Transverse colon (tissue), 4 donors: ENCODE data around the gene IFT80.

Experiments used
- CTCF ChIP-seq, 5 experiments: fragments of 200-600 bp in 3 of 5; fragments of 450-650 bp in 2 of 5; sonication (generic) in 3 of 5; IDR thresholded peaks; 1 replicate in 2 of 5; 2 replicates in 3 of 5; pipeline ENCODE4 v1.5.1; 2016 to 2017; ENCODE audit warnings: antibody characterized with exemption in 5 of 5, inconsistent platforms in 3 of 5, mild to moderate bottlenecking in 2 of 5, moderate library complexity in 1 of 5
- EP300 ChIP-seq: sonication (generic); formaldehyde crosslinking; IDR thresholded peaks from one replicate; pipeline ENCODE4 v1.6.1; 2017; ENCODE audit warnings: antibody characterized with exemption, low read depth
- POLR2A ChIP-seq: fragments of 450-650 bp; IDR thresholded peaks from one replicate; pipeline ENCODE4 v1.6.1; 2016; ENCODE audit warnings: antibody characterized with exemption, mild to moderate bottlenecking, moderate library complexity
- POLR2AphosphoS5 ChIP-seq, 3 donors: sonication (generic); formaldehyde crosslinking; IDR thresholded peaks; one replicate each; pipeline ENCODE4 v1.6.1; 2016; ENCODE audit warnings: antibody characterized with exemption in 3 of 3

GRCh38 chr3:160232014-160232413 is 167.0 kb downstream of the IFT80 start:
- TF ChIP-seq CTCF (IDR thresholded peaks at IDR 0.05) (no peak), POLR2A (no peak), POLR2AphosphoS5 (IDR thresholded peaks at IDR 0.05) (no peak), EP300 (no peak)
